WTC11 (cell line): ENCODE results near the gene RHOF. TPM values are rescaled to one million over a fixed set of nuclear protein-coding genes. Genes with fewer than 3 reads are reported as not detected.

Experiments
- ATAC-seq: fragments of 200-7000 bp; cut with Tn5 transposase; 2 replicates; pipeline ENCODE4 v1.10.0; 2021; ENCODE audit warnings: mild to moderate bottlenecking, moderate library complexity
- CTCF ChIA-PET: fragments of 300-600 bp; sonication (Branson Sonifier 250); formaldehyde crosslinking; loops from one replicate; lab custom pipeline; 2021; ENCODE audit warnings: antibody characterized with exemption; lab: Charles Lee
- POLR2A ChIA-PET: fragments of 350-600 bp; sonication (Branson Sonifier 250); formaldehyde crosslinking; loops from one replicate; lab custom pipeline; 2021; ENCODE audit warnings: antibody characterized with exemption; lab: Charles Lee
- DNase-seq: peaks from one replicate; pipeline ENCODE4 v3.0.0; 2021; ENCODE audit warnings: low spot score
- H3K27ac Mint-ChIP-seq: 2 replicates; pipeline ENCODE4 v1.8.0; 2021; ENCODE audit warnings: mixed read lengths
- H3K27me3 Mint-ChIP-seq: 2 replicates; pipeline ENCODE4 v1.8.0; 2021; ENCODE audit warnings: low read depth, mild to moderate bottlenecking, moderate library complexity, mixed read lengths
- H3K36me3 Mint-ChIP-seq: 2 replicates; pipeline ENCODE4 v1.8.0; 2021; ENCODE audit warnings: mixed read lengths
- H3K4me1 Mint-ChIP-seq: 2 replicates; pipeline ENCODE4 v1.8.0; 2022; ENCODE audit warnings: mixed read lengths
- H3K4me3 Mint-ChIP-seq: 2 replicates; pipeline ENCODE4 v1.8.0; 2021; ENCODE audit warnings: mild to moderate bottlenecking, moderate library complexity, mixed read lengths
- H3K9me3 Mint-ChIP-seq: 2 replicates; pipeline ENCODE4 v1.8.0; 2021; ENCODE audit warnings: mixed read lengths
- ESRRA ChIP-seq: sonication (generic); formaldehyde crosslinking; IDR thresholded peaks from 2 replicates; pipeline ENCODE4 v1.8.1; 2022; ENCODE audit warnings: mild to moderate bottlenecking, missing genetic modification reagents, borderline replicate concordance
- ETV6 ChIP-seq: sonication (generic); formaldehyde crosslinking; IDR thresholded peaks from 2 replicates; pipeline ENCODE4 v1.8.1; 2022; ENCODE audit warnings: mild to moderate bottlenecking, missing genetic modification reagents
- GABPB1 ChIP-seq: sonication (generic); formaldehyde crosslinking; IDR thresholded peaks from 2 replicates; pipeline ENCODE4 v1.8.1; 2023; ENCODE audit warnings: mild to moderate bottlenecking, missing genetic modification reagents
- HMGA2 ChIP-seq: fragments of 250-450 bp; sonication (Bioruptor Pico); IDR thresholded peaks from 2 replicates; pipeline ENCODE4 v1.4.0; 2021; ENCODE audit warnings: mild to moderate bottlenecking, moderate library complexity
- KAT7 ChIP-seq: sonication (generic); formaldehyde crosslinking; IDR thresholded peaks from 2 replicates; pipeline ENCODE4 v1.8.1; 2023; ENCODE audit warnings: missing genetic modification reagents, mild to moderate bottlenecking, borderline replicate concordance
- MYBL2 ChIP-seq: sonication (generic); formaldehyde crosslinking; IDR thresholded peaks from 2 replicates; pipeline ENCODE4 v1.8.1; 2023; ENCODE audit warnings: mild to moderate bottlenecking, moderate library complexity, missing genetic modification reagents
- NFYB ChIP-seq: sonication (generic); formaldehyde crosslinking; conservative IDR thresholded peaks from 2 replicates; pipeline ENCODE4 v1.8.0; 2022; ENCODE audit warnings: low read depth, missing genetic modification reagents
- RORB ChIP-seq: fragments of 250-450 bp; sonication (Bioruptor Pico); IDR thresholded peaks from 2 replicates; pipeline ENCODE4 v1.9.0; 2021; ENCODE audit warnings: mild to moderate bottlenecking
- SMAD3 ChIP-seq: sonication (generic); formaldehyde crosslinking; IDR thresholded peaks from 2 replicates; pipeline ENCODE4 v1.8.0; 2022; ENCODE audit warnings: missing genetic modification reagents, mild to moderate bottlenecking, borderline replicate concordance
- TEAD4 ChIP-seq: sonication (generic); formaldehyde crosslinking; IDR thresholded peaks from 2 replicates; pipeline ENCODE4 v1.8.0; 2022; ENCODE audit warnings: mild to moderate bottlenecking, missing genetic modification reagents
- ZNF416 ChIP-seq: fragments of 250-450 bp; sonication (Bioruptor Pico); IDR thresholded peaks from 2 replicates; pipeline ENCODE4 v1.9.0; 2021; ENCODE audit warnings: mild to moderate bottlenecking, inconsistent platforms
- total RNA-seq: library from RNA; stranded (reverse); gene quantifications from 3 replicates; pipeline ENCODE4 v1.2.3, GENCODE V29; 2021
- TF ChIP-seq, protein P1 (sequence below): sonication (generic); formaldehyde crosslinking; IDR thresholded peaks from 2 replicates; pipeline ENCODE4 v1.8.1; 2023; ENCODE audit warnings: mild to moderate bottlenecking, missing genetic modification reagents, borderline replicate concordance
- TF ChIP-seq, protein P2 (sequence below): sonication (generic); formaldehyde crosslinking; IDR thresholded peaks from 2 replicates; pipeline ENCODE4 v1.8.1; 2022; ENCODE audit warnings: mild to moderate bottlenecking, moderate library complexity, missing genetic modification reagents
- TF ChIP-seq, protein P3 (sequence below): sonication (generic); formaldehyde crosslinking; IDR thresholded peaks from 2 replicates; pipeline ENCODE4 v1.8.0; 2022; ENCODE audit warnings: missing genetic modification reagents
- TF ChIP-seq, protein P4 (sequence below): sonication (generic); formaldehyde crosslinking; IDR thresholded peaks from 2 replicates; pipeline ENCODE4 v1.8.1; 2023; ENCODE audit warnings: mild to moderate bottlenecking, missing genetic modification reagents, moderate library complexity
- TF ChIP-seq, protein P5 (sequence below): sonication (generic); formaldehyde crosslinking; IDR thresholded peaks from 2 replicates; pipeline ENCODE4 v1.8.0; 2023; ENCODE audit warnings: missing genetic modification reagents, mild to moderate bottlenecking, borderline replicate concordance
- TF ChIP-seq, protein P6 (sequence below): sonication (generic); formaldehyde crosslinking; IDR thresholded peaks from 2 replicates; pipeline ENCODE4 v1.8.1; 2023; ENCODE audit warnings: mild to moderate bottlenecking, missing genetic modification reagents, moderate library complexity

RHOF gene
- total RNA-seq, 1 experiment from 2014 or later, result 45.3 TPM

DNA sequence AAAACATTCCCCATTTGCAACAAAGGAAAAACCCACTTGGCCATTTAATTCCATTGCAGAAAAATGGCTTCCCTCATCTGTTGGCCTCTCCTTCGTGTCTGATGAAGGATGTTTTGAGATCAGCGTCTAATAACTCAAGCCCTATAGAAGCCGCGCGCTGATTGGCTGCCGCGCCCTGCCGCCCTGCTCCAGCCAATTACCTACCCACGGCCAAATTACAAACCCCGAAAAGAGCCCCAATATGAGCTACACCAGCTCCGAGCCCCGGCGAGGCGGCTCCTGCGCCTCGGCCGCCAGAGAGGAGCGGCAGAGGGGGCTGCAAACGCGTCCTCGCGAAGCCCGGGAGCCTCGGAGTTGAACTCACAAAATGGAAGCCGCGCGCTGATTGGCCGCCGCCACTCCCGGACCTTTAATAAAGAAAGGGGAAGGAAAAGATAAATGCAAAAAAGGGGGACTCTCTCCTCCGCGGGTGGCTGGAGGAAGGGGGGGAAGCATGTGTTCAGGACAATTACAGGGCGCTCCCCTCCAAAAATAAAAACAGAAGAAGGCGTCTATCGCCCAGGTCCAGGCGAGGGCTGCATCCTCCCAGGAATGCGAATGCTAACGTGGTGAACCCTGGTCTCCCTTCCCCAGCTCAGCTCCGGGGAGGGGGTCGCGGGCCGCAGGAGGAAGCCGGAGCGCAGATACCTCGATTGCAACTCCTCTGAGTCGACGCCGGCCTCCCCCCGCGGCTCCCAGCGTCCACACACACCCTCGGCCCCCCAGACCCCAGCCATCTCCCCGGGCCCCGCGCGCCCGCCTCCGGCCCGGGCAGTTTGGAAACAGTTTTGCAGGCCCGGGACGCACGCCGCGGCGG lies 9.6 kb upstream of the RHOF start (continued):
- TF ChIP-seq, protein P1, sequence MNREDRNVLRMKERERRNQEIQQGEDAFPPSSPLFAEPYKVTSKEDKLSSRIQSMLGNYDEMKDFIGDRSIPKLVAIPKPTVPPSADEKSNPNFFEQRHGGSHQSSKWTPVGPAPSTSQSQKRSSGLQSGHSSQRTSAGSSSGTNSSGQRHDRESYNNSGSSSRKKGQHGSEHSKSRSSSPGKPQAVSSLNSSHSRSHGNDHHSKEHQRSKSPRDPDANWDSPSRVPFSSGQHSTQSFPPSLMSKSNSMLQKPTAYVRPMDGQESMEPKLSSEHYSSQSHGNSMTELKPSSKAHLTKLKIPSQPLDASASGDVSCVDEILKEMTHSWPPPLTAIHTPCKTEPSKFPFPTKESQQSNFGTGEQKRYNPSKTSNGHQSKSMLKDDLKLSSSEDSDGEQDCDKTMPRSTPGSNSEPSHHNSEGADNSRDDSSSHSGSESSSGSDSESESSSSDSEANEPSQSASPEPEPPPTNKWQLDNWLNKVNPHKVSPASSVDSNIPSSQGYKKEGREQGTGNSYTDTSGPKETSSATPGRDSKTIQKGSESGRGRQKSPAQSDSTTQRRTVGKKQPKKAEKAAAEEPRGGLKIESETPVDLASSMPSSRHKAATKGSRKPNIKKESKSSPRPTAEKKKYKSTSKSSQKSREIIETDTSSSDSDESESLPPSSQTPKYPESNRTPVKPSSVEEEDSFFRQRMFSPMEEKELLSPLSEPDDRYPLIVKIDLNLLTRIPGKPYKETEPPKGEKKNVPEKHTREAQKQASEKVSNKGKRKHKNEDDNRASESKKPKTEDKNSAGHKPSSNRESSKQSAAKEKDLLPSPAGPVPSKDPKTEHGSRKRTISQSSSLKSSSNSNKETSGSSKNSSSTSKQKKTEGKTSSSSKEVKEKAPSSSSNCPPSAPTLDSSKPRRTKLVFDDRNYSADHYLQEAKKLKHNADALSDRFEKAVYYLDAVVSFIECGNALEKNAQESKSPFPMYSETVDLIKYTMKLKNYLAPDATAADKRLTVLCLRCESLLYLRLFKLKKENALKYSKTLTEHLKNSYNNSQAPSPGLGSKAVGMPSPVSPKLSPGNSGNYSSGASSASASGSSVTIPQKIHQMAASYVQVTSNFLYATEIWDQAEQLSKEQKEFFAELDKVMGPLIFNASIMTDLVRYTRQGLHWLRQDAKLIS (CRISPR knock-in tag), result 0 out of 2 replicates have a peak, but pooled peaks have one; percentile 23
- TF ChIP-seq ESRRA (CRISPR knock-in tag) (0 out of 2 replicates have a peak, but pooled peaks have one; percentile 38), HMGA2 (CRISPR knock-in tag) (no peak; the same call in 1 of the 2 replicates), KAT7 (no peak), SMAD3 (no peak), TEAD4 (no peak), GABPB1 (CRISPR knock-in tag) (peak; percentile 44; the same call in 1 of the 2 replicates), ZNF416 (CRISPR knock-in tag) (peak; percentile 43; the same call in 1 of the 2 replicates), NFYB (CRISPR knock-in tag) (peak; percentile 42; the same call in 1 of the 2 replicates), ETV6 (CRISPR knock-in tag) (no peak), RORB (CRISPR knock-in tag) (peak; percentile 52; the same call in 1 of the 2 replicates)
- TF ChIP-seq, protein P2, sequence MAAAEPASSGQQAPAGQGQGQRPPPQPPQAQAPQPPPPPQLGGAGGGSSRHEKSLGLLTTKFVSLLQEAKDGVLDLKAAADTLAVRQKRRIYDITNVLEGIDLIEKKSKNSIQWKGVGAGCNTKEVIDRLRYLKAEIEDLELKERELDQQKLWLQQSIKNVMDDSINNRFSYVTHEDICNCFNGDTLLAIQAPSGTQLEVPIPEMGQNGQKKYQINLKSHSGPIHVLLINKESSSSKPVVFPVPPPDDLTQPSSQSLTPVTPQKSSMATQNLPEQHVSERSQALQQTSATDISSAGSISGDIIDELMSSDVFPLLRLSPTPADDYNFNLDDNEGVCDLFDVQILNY, result peak; percentile 44; the same call in 1 of the 2 replicates
- TF ChIP-seq, protein P3, sequence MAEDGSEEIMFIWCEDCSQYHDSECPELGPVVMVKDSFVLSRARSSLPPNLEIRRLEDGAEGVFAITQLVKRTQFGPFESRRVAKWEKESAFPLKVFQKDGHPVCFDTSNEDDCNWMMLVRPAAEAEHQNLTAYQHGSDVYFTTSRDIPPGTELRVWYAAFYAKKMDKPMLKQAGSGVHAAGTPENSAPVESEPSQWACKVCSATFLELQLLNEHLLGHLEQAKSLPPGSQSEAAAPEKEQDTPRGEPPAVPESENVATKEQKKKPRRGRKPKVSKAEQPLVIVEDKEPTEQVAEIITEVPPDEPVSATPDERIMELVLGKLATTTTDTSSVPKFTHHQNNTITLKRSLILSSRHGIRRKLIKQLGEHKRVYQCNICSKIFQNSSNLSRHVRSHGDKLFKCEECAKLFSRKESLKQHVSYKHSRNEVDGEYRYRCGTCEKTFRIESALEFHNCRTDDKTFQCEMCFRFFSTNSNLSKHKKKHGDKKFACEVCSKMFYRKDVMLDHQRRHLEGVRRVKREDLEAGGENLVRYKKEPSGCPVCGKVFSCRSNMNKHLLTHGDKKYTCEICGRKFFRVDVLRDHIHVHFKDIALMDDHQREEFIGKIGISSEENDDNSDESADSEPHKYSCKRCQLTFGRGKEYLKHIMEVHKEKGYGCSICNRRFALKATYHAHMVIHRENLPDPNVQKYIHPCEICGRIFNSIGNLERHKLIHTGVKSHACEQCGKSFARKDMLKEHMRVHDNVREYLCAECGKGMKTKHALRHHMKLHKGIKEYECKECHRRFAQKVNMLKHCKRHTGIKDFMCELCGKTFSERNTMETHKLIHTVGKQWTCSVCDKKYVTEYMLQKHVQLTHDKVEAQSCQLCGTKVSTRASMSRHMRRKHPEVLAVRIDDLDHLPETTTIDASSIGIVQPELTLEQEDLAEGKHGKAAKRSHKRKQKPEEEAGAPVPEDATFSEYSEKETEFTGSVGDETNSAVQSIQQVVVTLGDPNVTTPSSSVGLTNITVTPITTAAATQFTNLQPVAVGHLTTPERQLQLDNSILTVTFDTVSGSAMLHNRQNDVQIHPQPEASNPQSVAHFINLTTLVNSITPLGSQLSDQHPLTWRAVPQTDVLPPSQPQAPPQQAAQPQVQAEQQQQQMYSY, result no peak
- TF ChIP-seq, protein P4, sequence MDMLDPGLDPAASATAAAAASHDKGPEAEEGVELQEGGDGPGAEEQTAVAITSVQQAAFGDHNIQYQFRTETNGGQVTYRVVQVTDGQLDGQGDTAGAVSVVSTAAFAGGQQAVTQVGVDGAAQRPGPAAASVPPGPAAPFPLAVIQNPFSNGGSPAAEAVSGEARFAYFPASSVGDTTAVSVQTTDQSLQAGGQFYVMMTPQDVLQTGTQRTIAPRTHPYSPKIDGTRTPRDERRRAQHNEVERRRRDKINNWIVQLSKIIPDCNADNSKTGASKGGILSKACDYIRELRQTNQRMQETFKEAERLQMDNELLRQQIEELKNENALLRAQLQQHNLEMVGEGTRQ (CRISPR knock-in tag), result no peak
- TF ChIP-seq, all 79 proteins: peak for 10

DNA sequence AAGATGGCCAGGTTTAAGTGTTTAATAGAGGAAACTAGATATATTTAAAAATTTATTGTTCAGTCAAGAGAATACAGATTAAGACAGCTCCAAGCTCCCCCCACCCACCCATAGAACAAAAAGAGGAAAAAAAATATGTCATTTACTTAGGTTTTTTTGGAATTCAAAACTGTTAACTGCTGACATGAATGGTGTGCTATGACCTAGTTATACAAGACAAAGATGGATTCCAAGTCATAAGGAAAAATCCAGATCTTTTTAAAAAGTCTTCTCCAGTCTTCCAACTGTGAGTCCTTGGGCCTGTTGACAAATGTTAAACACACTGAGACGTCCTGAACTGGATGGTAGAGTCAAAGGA lies 9.0 kb upstream of the RHOF start:
- Mint-ChIP-seq H3K27me3 (no peaks in the 10 kb centered on the region), H3K9me3 (no peaks in the 10 kb centered on the region), H3K27ac (peak overlapping the region; percentile 100), H3K4me1 (peaks cover 47% of the 10 kb centered on the region), H3K4me3 (peak overlapping the region; percentile 79), H3K36me3 (peaks cover 11% of the 10 kb centered on the region)
- CTCF ChIA-PET, result interaction anchor here (0.8 to 12.5 kb wide), 8 partner anchors 4 to 338 kb away, joined by 3 to 532 read pairs (median 6); partner anchors contain the start of genes PSMD9, RHOF and SETD1B
- TF ChIP-seq, protein P5, sequence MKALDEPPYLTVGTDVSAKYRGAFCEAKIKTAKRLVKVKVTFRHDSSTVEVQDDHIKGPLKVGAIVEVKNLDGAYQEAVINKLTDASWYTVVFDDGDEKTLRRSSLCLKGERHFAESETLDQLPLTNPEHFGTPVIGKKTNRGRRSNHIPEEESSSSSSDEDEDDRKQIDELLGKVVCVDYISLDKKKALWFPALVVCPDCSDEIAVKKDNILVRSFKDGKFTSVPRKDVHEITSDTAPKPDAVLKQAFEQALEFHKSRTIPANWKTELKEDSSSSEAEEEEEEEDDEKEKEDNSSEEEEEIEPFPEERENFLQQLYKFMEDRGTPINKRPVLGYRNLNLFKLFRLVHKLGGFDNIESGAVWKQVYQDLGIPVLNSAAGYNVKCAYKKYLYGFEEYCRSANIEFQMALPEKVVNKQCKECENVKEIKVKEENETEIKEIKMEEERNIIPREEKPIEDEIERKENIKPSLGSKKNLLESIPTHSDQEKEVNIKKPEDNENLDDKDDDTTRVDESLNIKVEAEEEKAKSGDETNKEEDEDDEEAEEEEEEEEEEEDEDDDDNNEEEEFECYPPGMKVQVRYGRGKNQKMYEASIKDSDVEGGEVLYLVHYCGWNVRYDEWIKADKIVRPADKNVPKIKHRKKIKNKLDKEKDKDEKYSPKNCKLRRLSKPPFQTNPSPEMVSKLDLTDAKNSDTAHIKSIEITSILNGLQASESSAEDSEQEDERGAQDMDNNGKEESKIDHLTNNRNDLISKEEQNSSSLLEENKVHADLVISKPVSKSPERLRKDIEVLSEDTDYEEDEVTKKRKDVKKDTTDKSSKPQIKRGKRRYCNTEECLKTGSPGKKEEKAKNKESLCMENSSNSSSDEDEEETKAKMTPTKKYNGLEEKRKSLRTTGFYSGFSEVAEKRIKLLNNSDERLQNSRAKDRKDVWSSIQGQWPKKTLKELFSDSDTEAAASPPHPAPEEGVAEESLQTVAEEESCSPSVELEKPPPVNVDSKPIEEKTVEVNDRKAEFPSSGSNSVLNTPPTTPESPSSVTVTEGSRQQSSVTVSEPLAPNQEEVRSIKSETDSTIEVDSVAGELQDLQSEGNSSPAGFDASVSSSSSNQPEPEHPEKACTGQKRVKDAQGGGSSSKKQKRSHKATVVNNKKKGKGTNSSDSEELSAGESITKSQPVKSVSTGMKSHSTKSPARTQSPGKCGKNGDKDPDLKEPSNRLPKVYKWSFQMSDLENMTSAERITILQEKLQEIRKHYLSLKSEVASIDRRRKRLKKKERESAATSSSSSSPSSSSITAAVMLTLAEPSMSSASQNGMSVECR, result no peak
- TF ChIP-seq, protein P6, sequence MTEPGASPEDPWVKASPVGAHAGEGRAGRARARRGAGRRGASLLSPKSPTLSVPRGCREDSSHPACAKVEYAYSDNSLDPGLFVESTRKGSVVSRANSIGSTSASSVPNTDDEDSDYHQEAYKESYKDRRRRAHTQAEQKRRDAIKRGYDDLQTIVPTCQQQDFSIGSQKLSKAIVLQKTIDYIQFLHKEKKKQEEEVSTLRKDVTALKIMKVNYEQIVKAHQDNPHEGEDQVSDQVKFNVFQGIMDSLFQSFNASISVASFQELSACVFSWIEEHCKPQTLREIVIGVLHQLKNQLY, result no peak
- no peak for TF ChIP-seq MYBL2 (CRISPR knock-in tag)
- ATAC-seq (no peak), DNase-seq (no peak)
- POLR2A ChIA-PET, result interaction anchor here (0.6 to 11.7 kb wide), 6 partner anchors 7 to 230 kb away, joined by 4 to 161 read pairs (median 10); partner anchors contain the start of genes PSMD9, RHOF and TMEM120B
